HG03571 (cell line): ENCODE measurements around the gene KCTD5.
"Not testable (repeated sequence)": the region's sequence is repeated elsewhere in the genome, so short reads cannot be mapped to it uniquely, and the experiment has no call there.

Experiments used
- ATAC-seq: cut with Tn5 transposase; IDR thresholded peaks from one replicate; pipeline ENCODE4 v1.9.1; 2021; ENCODE audit not compliant: unreplicated experiment

Gene KCTD5

DNA sequence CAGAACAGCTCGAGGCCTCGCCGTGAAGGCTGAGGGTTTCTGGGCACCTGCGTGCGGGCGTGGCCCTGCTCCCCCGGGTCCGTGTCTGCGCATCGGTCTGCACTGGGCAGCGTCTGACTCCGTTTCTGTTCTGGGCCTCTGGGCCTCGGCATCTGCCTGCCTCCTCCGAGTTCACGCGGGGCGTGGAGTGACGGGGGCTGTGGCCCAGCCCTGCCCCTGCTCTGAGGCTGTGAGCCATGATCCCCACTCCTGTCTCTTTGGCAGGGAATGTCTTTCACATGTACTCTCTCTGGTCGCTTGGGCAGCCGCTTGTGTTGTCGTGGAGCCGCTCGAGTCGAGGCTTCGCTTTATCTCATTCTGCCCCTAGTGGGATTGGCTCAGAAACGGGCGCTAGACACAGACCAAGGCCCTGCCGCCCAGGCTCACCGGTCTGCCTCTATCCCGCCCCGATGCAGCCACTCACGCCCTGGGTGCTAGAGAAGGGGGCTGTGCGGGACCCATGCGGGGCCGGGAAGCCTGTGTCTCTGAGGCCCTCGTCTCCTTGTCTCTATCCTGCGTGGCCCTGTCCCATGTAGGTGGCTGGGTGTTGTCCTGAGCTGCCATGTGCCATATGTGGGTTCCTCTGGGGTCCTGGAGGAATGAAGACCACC lies 14.4 kb downstream of the KCTD5 start:
- not testable (repeated sequence) for ATAC-seq

DNA sequence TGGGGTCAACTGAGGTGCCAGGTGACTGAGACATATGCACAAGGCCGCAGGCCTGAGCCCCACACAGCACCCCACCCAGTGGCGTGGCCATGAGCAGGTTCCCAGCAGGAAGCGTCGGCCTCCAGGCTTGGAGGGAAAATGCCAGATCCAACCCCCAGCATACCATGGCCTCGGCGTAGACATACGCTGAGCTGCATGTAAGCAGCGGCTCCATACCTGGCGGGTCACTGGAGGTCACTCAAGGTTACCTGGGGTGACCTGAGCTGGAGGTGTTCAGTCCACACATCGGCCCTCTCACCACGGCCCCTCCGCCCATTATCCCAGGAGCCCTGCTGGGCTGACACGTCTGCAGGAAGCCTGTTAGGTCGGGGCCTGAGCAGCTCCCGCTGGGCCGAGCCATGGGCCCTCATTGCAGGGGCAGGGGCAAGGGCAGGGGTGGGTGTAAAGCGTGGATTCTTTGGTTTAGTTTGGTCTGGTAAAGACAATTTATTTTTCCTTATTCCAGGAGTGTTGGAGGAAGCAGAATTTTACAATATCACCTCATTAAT lies 15.2 kb downstream of the KCTD5 start:
- ATAC-seq = no peak

DNA sequence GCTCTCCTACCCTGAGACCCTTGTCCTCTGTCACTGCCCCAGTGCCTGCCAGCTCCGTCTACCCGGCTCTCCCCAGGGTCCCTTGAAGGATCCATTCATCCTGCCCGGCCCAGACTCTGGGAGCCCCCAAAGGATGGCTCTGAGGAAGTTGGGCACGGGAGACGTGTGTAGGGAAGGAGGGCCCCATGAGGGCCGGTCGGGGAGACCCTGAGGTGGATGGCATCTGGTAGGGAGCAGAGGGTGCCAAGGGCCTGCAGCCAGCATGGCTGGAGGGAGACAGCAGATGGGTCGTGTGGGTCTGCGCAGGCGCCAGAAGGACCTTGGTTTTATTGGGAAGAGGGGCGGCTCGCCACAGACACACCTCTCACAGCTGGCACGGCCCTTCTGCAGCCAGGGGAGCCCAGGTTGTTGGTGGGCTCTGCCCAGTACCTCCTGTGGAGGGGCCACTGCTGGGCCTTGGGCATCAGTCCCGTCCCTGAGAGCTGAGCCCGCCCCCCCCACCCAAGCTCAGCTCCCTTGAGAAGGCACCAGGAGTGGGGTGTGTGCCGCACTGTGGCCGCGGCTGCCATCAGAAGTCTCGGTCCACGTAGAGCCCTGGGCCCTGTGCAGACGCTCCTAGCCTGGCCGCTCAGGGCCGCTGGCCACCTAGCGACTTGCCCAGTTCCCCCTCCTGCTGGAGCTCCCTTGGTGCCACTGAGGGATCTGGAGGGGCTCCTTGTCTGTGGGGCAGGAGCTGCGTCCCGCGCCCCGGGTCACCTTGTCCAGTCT lies 16.0 kb downstream of the KCTD5 start:
- no peak for ATAC-seq

DNA sequence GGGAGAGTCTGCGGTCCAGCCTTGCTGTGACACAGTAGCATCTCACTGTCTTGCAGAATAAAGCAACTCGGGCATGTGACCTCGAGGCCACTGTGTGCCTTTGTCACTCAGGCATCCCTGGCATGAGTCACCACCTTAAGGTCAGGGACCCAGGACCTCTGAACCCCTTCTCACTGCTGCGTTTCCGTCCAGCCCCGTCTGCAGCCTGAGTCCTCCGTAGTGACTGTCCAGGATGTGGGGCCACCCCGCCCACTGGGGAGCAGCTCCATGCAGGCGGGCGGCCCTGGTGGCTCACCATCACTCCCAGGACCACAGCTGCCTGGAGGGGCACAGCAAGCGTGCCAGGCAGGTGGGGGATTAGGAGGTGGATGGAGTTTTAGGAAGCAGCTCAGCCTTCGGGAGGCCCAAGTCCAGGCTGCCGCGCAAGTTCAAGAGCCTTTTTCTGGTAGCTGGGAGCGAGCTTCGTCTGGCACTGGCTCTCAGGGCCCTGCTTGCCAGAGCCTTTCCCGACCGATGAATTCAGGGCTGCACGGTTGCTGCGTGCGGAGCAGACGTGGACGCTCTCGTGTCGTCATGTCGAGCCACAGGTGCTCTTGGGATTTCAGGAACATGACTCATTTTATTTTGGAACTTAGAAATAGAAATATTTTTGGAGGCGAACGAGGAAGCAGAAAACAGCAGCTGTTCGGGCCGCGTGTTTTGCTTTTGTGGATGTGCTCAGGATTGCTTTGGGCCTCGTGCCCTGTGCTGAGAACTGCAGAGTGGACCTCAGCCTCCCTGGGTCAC lies 16.8 kb downstream of the KCTD5 start:
- ATAC-seq = no peak

DNA sequence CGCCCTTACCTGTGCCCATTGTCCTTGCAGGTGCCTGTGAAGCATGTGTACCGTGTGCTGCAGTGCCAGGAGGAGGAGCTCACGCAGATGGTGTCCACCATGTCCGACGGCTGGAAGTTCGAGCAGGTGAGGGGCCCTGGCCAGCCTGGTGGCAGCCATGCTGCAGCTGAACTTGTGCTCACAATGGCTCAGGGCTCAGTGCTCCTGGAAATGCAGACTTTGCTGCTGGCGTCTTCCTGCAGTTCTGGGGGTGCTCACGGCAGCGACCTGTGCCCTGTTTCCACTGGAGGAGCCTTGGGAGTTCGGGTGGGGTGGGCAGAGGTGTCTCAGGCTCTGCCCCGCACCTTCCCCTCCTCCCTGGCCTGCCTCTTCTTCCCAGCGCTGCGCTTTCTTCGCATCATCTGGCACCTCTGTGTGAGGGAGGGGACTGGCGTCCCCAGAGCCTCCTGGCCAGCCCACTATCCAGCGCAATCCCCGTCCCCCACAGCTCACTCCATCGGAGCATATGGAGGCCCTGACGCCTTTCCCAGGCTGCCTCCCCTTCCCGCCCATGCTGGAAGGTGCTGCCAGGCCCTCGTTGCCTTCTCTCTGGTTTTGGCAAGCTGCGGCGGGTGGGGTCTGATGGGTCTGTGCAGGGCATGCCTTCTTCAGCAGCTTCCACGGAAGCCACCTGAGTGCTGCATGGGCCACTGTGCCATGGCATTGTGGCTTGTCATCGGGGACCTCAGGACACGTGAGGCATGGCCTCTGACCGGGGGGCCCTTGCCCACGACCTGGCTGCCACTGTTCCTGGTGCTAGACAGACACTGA lies 17.7 kb downstream of the KCTD5 start:
- ATAC-seq = no peak

DNA sequence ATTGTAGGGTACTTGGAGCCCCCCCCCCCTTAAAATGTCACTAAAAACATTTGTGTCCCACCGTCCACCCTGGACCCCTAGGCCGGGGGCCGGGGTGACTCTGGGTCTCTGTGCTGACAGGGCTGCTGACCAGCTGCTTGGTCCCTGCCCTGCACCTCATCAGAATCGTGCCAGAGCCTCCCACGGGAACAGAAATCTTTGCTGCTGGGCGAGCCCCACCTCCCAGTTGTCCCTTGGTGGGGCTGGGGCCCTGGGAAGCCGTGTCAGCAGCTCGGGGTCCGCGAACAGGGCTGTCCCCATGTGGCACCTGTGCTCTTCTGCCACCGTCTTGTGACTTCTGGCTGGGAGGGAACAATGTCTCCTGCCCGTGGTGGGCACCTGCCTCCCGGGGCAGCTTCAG lies 18.5 kb downstream of the KCTD5 start:
- no peak for ATAC-seq

DNA sequence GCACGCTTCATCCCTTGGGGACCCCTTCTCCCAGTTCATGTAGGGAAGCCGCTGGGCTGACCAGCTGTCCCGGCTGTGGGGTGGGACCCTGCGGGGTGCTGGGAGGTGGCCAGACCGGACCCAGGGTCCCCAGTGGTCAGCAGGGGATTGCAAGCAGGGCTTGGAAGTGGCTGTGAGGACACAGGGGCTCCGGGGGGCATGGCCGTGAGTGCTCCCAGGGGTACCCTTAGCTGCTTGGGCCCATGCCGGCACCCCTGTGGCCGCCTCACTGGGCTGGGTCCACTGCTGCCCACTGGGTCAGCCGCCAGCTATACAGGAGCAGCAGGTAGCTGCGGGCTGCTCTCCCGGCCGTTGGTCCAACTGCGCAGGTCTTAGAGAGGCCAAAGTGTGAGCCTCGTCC lies 18.9 kb downstream of the KCTD5 start:
- ATAC-seq = no peak

DNA sequence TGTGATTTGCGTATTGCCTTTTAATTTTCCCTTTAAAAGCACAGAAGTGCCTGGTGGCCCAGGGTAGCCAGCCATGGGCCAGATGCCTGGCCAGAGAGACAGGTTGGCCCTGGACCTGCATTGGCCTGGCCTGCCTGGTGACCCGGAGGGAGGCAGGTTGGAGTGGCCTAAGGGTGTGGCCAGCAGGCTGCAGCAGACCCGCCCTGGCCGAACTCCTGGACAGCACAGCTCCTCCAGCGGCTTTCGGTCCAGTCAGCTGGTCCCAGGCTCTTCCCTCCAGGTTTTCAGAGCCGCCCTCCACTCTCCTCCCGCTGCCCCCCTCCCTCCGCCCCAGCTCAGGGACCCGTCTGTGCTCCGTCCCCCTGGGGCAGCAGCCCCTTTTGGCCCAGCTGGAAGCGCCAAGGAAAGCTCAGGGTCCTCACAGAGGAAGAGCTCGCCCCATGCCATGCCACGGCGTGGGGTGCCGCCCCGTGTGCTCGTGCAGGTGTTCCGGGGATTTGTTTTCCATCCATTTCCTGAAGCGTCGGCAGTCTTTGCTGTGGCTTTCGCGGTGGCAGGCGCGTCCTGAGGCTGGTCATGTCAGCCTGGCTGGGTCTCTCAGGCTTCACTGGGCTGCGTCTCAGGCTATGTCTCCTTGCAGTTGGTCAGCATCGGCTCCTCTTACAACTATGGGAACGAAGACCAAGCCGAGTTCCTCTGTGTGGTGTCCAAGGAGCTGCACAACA lies 19.6 kb downstream of the KCTD5 start:
- ATAC-seq = no peak

DNA sequence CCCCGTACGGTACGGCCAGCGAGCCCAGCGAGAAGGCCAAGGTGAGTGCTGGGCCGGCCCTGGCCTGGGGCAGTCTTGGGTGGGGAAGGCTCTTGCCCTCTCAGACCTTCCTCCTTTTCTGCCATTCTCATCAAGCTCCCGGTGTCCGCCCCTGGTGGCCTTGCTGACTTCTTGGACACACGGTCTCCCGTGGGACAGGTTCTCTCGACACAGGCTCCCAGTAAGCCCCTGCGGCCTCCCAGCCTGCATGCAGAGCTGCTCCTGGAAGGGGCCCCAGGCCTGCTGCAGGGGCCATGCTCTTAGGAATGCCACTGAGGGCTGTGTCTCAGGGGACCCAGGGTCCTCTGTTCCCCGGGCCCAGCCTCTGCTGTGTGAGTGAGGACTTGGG lies 20.1 kb downstream of the KCTD5 start:
- no peak for ATAC-seq

DNA sequence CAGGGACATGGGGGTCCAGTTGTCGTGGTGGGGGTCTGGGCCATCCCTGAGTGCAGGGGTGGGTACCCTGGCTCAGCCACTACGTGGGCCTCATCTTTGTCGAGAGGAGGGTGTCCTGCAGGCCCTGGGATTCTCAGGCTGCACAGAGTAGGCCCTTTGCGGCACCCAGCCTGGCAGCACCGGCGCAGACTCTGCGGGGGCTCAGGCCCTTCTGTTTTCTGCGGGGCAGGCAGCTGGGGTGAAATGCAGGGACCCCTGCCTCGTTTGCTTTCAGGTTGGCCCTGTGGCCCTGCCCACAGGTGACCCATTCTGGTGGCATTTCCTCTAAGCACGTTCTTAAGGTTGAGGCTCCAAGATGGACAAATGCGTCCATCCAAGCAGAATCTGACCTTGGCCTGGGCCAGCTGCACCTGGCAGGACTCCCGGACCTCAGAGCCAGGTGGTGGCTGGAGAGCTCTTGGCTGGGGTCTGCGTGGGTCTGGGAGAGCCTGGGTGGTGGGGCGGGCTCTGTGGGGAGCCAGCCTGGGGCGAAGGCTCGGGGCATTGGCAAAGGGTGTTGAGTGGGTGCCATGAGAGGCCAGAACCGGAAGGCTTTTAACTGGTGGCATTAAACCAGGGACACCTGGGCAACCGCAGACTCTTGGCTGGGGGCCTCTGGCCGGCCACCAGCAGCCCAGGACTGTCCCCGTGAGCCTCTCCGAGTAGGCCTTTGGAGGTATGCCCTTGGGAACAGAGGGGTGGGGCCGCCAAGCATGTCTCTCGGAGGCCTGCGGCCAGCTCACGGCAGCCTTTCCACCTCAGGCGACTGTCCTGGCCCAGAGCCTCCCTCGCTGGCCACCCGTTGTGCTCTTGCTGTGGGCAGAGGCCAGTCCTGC lies 20.8 kb downstream of the KCTD5 start:
- ATAC-seq = no peak

DNA sequence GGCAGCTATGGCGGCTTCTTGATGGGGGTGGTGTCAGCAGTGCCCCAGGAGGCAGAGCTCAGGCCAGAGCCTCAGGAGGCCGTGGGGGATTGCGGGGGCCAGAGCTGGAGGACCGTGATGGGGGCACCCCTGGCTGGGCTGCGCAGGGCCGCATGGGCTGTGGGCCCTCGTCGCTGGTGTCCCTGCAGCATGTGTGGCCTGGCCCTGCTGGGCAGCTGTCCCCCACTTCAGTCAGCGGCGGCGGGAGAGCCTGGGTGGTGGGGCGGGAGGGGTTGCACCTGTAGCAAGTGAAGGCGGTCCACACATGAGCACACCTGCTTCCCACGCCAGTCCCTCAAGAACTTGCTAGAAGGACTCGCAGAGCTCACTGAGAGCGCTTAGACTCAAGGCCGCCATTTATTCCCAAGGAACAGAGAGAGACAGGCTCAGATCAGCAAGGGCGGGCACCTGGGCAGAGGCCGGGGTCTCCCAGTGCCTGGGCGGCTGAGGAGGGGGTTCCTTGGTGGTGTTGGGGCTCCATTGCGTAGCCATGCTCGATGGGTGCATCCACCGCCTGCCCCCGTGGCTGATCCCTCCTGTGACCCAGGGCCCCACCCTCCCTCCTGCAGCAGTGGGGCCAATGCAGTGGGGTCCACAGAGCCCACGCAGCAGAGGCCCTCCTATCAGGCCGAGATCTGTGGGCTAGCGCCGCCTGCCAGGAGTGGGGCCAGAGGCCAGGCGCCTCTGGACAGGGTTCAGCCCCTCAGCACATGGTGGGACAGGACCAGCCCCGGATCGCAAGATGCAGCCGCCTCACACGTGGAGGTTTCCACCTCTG lies 22.1 kb downstream of the KCTD5 start:
- ATAC-seq = no peak

DNA sequence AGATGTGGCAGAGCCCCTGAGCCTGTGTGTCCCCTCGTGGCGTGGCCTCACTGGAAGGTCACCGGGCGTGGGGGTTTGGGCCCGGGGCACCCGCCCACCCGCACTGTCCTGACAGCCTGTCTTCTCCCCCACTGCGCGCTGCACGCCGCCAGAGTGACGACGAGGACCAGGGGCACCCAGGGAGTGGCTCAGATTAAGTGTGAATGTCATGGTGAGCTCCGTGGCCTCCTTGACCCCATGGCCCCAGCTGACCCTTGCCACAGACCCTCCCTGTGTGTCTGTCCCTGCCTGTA lies 22.6 kb downstream of the KCTD5 start:
- no peak for ATAC-seq

DNA sequence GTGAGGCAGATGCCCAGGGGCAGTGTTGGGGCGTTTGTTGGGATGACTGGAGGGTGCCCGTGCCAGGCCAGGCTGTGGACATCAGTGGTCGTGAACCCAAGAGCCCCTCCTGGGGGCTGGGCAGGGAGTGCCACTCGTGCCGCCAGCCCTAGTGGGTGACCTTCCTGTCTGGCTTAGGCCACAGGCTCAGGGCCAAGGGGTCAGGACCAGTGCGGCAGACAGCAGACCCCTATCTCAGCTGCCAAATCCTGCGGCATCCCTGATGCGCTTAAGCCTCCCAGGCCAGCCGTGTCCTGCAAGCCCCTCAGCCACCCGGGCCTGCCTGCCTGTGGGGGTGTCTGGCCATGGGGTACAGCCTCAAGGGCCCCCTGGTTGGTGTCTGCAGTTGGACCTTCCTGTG lies 23.0 kb downstream of the KCTD5 start:
- ATAC-seq = no peak

DNA sequence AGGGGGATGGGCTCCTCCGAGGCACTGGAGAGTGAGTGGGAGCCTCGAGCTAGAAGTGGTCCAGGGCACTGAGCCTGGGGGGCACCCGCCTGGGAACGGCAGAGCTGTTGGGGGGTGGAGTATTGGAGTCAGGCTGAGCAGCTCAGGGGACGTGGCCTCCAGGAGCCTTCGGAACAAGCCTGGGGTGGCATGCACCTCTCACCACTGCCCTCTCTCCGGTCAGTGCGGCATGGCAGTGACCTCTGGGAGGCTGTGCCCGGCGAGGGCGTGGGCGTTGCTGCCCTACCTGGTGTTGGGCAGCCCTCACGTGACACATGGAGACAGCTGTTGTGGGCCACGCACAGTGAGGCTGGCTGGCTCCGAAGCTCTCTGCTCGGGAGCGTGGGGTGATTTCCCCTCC lies 23.8 kb downstream of the KCTD5 start:
- ATAC-seq = no peak

DNA sequence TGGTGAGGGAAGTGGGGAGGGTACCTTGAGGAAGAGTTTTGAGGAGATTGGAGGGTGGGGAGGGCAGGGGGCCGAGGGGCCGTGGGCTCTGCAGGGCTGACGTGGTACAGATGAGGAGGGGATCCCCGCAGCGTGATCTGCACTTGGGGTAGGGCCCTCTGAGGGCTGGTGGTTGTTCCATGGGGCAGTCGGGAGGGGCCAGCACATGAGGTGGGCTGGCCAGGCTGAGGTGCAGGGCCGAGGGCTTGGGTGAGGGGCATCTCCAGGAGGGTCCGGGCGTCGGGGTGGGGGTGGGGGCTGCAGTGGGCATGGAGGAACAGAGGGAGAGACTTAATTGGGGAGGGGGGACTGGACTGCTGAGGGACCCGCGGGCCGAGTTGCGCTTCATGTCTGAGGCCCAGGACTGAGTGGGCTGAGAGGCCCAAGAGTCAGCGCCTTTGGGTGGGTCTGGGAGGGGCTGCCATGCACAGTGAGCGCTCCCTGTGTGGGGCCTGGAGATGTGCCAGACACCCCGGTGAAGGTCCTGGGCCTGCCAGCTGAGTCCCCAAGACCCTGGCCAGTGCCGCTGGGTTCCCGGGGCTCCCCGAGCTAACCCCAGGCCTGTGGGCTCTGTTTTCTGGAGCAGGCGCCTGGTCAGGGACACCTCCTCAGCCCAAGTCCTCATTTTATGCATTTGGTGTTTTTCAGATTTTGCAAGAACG lies 24.4 kb downstream of the KCTD5 start:
- ATAC-seq = no peak

DNA sequence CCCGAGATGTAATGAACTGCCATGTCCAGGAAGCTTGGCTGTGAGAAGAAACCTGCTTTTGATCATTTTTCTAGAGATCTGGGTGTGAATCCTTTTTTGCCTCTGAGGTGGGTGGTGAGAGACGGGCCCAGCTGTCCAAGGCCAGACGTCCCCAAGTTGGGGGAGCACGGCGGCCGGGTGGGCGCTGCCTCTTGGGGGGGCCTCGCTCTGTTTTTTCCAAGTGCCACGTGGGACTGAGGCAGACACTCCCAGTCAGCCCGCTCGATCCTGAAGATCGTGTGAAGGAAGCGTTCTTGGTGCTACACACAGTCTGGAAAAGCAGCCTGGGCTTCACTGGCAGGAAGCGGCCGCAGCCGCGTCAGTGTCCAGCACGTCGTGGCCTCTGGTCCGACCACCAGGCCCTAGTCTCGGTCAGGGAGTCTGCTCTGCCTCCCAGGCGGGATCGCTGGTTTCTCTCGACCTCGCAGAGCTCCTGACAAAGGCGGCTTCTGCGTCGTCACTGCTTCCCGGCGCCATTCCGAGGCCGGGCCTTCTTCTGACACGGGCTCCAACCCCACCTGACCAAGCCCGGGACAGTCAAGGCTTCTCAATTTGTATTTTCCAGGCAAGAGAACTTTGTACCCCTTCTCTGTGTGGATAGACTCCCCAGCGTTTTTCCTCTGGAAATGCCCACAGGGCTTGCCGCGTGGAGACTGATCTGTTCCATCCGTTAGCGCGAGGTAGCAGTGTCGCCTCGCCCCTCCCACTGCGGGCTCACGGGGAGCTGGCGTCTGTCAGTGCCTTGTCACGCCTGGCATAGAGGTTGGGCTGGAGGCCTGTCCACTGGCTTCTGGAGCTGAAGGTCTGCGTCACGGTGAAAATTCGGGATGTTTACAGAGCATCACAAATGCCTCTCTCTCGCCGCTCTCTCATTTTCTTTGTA lies 25.3 kb downstream of the KCTD5 start:
- ATAC-seq = no peak

DNA sequence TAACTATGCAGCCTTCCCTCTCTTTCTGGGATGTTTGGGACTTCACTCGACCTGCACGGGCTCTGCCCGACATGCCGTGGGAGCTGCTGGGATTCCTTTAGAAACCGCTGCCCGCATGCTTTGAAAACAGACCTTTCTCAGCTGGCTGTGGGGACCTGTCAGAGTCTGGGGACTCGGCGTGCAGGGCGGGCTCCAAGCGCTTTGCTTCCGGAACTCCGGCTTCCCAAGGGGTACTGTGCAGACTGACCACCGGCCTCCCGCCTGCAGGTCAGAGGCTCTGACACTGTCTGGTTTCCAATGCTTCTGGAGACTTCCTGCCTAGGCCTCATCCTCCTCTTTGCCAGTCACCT lies 25.9 kb downstream of the KCTD5 start:
- ATAC-seq = no peak
